T-helper 2 cell treated with Interferon-gamma antibody and Interleukin-4, amounts not matched to agents 100 ng/mL and 5 ng/mL, for 36 hours (primary cell): ENCODE results near the gene CYB561A3. TPM values are rescaled to one million over a fixed set of nuclear protein-coding genes. Genes with fewer than 3 reads are reported as not detected.

Experiments
- intact Hi-C: fragments of 100-400 bp; cut with micrococcal nuclease; formaldehyde crosslinking; loops from one replicate; pipeline ENCODE4 v1.15.1; 2023
- total RNA-seq: library from RNA; stranded (reverse); gene quantifications from 2 replicates; pipeline ENCODE4 v1.2.3, GENCODE V29; 2022

The CYB561A3 gene
- total RNA-seq, 1 donor from 2014 or later: 42.9 TPM

- intact Hi-C loops: no loop called here
These were observed 8.0 kb upstream of the CYB561A3 start for GRCh38 chr11:61369372-61370348.

- intact Hi-C loops: no loop called here
These were observed 7.0 kb upstream of the CYB561A3 start for GRCh38 chr11:61368646-61369045.

GRCh38 chr11:61367406-61367805, 5.7 kb upstream of the CYB561A3 start:
- intact Hi-C loops: no loop called here

GRCh38 chr11:61364012-61364675, 2.5 kb upstream of the CYB561A3 start:
- intact Hi-C loops: no loop called here

- intact Hi-C loops: loop anchor here (1.0 kb wide), 4 partner anchors 23 to 68 kb away; partner anchors contain the start of genes SDHAF2 and TMEM216
These were observed 827 bp upstream of the CYB561A3 start for GRCh38 chr11:61362542-61362875.

- intact Hi-C loops: no loop called here
These were observed 393 bp downstream of the CYB561A3 start for GRCh38 chr11:61361237-61361740.

GRCh38 chr11:61359516-61359915, 2.2 kb downstream of the CYB561A3 start:
- intact Hi-C loops: no loop called here

GRCh38 chr11:61358566-61358965, 3.1 kb downstream of the CYB561A3 start:
- intact Hi-C loops: no loop called here

GRCh38 chr11:61357894-61358239, 3.8 kb downstream of the CYB561A3 start:
- intact Hi-C loops: no loop called here

GRCh38 chr11:61357233-61357893, 4.3 kb downstream of the CYB561A3 start:
- intact Hi-C loops: no loop called here

GRCh38 chr11:61356706-61357105, 5.0 kb downstream of the CYB561A3 start:
- intact Hi-C loops: no loop called here

GRCh38 chr11:61354208-61354607, 7.5 kb downstream of the CYB561A3 start:
- intact Hi-C loops: no loop called here

- intact Hi-C loops: no loop called here
These were observed 8.3 kb downstream of the CYB561A3 start for GRCh38 chr11:61353131-61354067.

GRCh38 chr11:61352038-61352437, 9.6 kb downstream of the CYB561A3 start:
- intact Hi-C loops: no loop called here

- intact Hi-C loops: no loop called here
These were observed 10.9 kb downstream of the CYB561A3 start for GRCh38 chr11:61350803-61351202.

GRCh38 chr11:61350336-61350735, 11.3 kb downstream of the CYB561A3 start:
- intact Hi-C loops: no loop called here

GRCh38 chr11:61349916-61350315, 11.8 kb downstream of the CYB561A3 start:
- intact Hi-C loops: no loop called here

GRCh38 chr11:61349189-61349751, 12.4 kb downstream of the CYB561A3 start:
- intact Hi-C loops: no loop called here

- intact Hi-C loops: no loop called here
These were observed 13.7 kb downstream of the CYB561A3 start for GRCh38 chr11:61347916-61348461.
